ENCODE measurements around the gene VAPB.

The VAPB gene

DNA sequence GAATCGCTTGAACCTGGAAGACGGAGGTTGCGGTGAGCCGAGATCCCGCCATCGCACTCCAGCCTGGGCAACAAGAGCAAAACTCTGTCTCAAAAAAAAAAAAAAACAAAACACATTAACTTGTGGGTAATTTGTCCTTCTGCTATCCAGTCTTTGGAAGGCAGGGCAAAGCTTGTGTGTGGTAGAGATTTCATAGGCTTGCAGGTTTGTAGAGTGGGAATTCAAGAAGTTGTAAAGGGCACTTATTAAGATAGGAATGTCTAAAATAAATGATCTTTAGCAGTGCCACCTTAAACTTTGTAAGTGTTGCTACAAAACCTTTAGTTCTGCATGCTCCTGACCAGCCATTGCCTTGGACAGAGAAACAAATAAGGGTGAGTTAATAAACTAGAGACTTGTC lies 8.4 kb downstream of the VAPB start:
- Histone ChIP-seq H2BK120ac (ENCODE audit: low read depth, low read length) (no peak overlapping the region), H3K4me1 (ENCODE audit: control insufficient read depth, low read depth, low read length) (no peaks in the 10 kb centered on the region), H3K4me2 (ENCODE audit: low read length) (no peak overlapping the region), H4K5ac (ENCODE audit: low read length) (no peak overlapping the region), H3K56ac (ENCODE audit: low read length) (no peak overlapping the region), H3K9ac (ENCODE audit: low read length) (no peak overlapping the region), H3K27ac (ENCODE audit: low read depth, low read length) (no peak overlapping the region), H3K4me3 (ENCODE audit: low read length) (no peak overlapping the region), H3K79me1 (ENCODE audit: low read length) (peaks cover 31% of the 10 kb centered on the region), H2BK5ac (ENCODE audit: low read length) (no peak overlapping the region), H2BK15ac (replicated peaks; ENCODE audit: low read depth) (no peak overlapping the region), H4K8ac (ENCODE audit: low read depth, low read length) (no peak overlapping the region), H3K4ac (ENCODE audit: low read depth, low read length) (no peak overlapping the region), H3K23ac (ENCODE audit: low read length) (no peak overlapping the region), H3K79me2 (ENCODE audit: control insufficient read depth, insufficient read depth, low read length) (peaks cover 78% of the 10 kb centered on the region), H2AK5ac (ENCODE audit: low read length) (no peak overlapping the region), H3K27me3 (ENCODE audit: insufficient read depth, low read length, poor library complexity) (no peaks in the 10 kb centered on the region), H3K18ac (ENCODE audit: low read length) (no peak overlapping the region), H3K36me3 (ENCODE audit: control insufficient read depth, insufficient read depth, low read length) (no peaks in the 10 kb centered on the region)
- WGBS (ENCODE audit: extremely low coverage, insufficient coverage, low lambda C conversion rate) = no CpG with 5 or more reads among the region's 6 CpGs
- DNase-seq = no peak

DNA sequence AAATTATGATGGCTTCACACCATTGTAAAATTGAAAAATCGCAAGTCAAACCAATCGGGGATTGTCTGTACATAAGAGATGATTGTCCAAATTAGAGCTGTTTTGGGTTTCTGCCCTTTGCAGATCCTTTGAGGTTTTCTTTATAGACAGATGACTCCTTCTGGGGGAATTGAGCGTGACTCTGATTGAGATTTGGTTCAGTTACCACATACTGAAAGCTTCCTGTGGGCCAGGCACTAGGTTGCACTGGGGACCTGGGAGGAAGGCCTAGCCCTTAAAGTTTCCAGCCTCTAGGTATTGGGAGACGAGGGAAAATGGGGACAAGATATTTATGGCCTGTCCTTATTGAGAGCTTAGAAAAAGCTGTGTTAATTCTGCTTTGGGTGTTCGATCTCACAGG lies 9.2 kb downstream of the VAPB start:
- no CpG with 5 or more reads among the region's 5 CpGs for WGBS (ENCODE audit: extremely low coverage, insufficient coverage, low lambda C conversion rate)
- H3K56ac ChIP-seq (ENCODE audit: low read length) = no peak overlapping the region
- peaks cover 36% of the 10 kb centered on the region for H3K79me1 ChIP-seq (ENCODE audit: low read length)
- no peak overlapping the region for H3K9ac ChIP-seq (ENCODE audit: low read length)
- H2BK120ac ChIP-seq (ENCODE audit: low read depth, low read length) = no peak overlapping the region
- no peaks in the 10 kb centered on the region for H3K36me3 ChIP-seq (ENCODE audit: control insufficient read depth, insufficient read depth, low read length)
- H3K27ac ChIP-seq (ENCODE audit: low read depth, low read length) = no peak overlapping the region
- no peak overlapping the region for H2BK5ac ChIP-seq (ENCODE audit: low read length)
- no peak overlapping the region for H3K18ac ChIP-seq (ENCODE audit: low read length)
- H2BK15ac ChIP-seq (replicated peaks; ENCODE audit: low read depth) = no peak overlapping the region
- no peak overlapping the region for H4K8ac ChIP-seq (ENCODE audit: low read depth, low read length)
- H2AK5ac ChIP-seq (ENCODE audit: low read length) = no peak overlapping the region
- H4K5ac ChIP-seq (ENCODE audit: low read length) = no peak overlapping the region
- H3K79me2 ChIP-seq (ENCODE audit: control insufficient read depth, insufficient read depth, low read length) = peaks cover 76% of the 10 kb centered on the region
- no peak overlapping the region for H3K4me2 ChIP-seq (ENCODE audit: low read length)
- H3K4me1 ChIP-seq (ENCODE audit: control insufficient read depth, low read depth, low read length) = no peaks in the 10 kb centered on the region
- H3K4ac ChIP-seq (ENCODE audit: low read depth, low read length) = no peak overlapping the region
- no peaks in the 10 kb centered on the region for H3K27me3 ChIP-seq (ENCODE audit: insufficient read depth, low read length, poor library complexity)
- H3K4me3 ChIP-seq (ENCODE audit: low read length) = no peak overlapping the region
- DNase-seq = no peak
- no peak overlapping the region for H3K23ac ChIP-seq (ENCODE audit: low read length)

DNA sequence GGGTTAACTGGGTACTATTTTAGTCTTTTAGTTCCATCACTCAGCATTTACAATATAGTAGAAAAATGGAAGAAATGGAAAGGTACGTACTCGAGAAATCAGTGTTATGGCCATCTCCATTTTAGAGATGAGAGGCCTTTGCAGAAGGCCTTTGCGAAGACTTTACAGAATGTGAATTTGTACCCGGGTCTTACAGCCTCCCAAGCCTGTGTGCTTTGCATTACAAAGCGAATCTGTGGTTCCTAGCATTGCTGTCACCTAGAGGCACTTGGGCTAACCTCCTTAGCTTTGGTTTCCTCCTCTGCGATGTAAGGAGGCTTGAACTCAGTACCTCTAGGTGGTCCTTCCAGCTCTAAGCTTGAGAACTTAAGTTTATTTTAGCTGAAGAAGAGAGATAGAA lies 10.9 kb downstream of the VAPB start:
- no peak overlapping the region for H3K56ac ChIP-seq (ENCODE audit: low read length)
- no peak overlapping the region for H3K4me3 ChIP-seq (ENCODE audit: low read length)
- H4K5ac ChIP-seq (ENCODE audit: low read length) = no peak overlapping the region
- H3K79me1 ChIP-seq (ENCODE audit: low read length) = peaks cover 43% of the 10 kb centered on the region
- H3K18ac ChIP-seq (ENCODE audit: low read length) = no peak overlapping the region
- no peak for DNase-seq
- no peak overlapping the region for H3K4ac ChIP-seq (ENCODE audit: low read depth, low read length)
- no peak overlapping the region for H4K8ac ChIP-seq (ENCODE audit: low read depth, low read length)
- H3K4me2 ChIP-seq (ENCODE audit: low read length) = no peak overlapping the region
- H3K27me3 ChIP-seq (ENCODE audit: insufficient read depth, low read length, poor library complexity) = no peaks in the 10 kb centered on the region
- no peak overlapping the region for H3K27ac ChIP-seq (ENCODE audit: low read depth, low read length)
- no peaks in the 10 kb centered on the region for H3K4me1 ChIP-seq (ENCODE audit: control insufficient read depth, low read depth, low read length)
- H2BK15ac ChIP-seq (replicated peaks; ENCODE audit: low read depth) = no peak overlapping the region
- no CpG with 5 or more reads among the region's 6 CpGs for WGBS (ENCODE audit: extremely low coverage, insufficient coverage, low lambda C conversion rate)
- H2BK120ac ChIP-seq (ENCODE audit: low read depth, low read length) = no peak overlapping the region
- H3K23ac ChIP-seq (ENCODE audit: low read length) = no peak overlapping the region
- H3K79me2 ChIP-seq (ENCODE audit: control insufficient read depth, insufficient read depth, low read length) = peaks cover 77% of the 10 kb centered on the region
- no peak overlapping the region for H3K9ac ChIP-seq (ENCODE audit: low read length)
- no peak overlapping the region for H2BK5ac ChIP-seq (ENCODE audit: low read length)
- H3K36me3 ChIP-seq (ENCODE audit: control insufficient read depth, insufficient read depth, low read length) = no peaks in the 10 kb centered on the region
- no peak overlapping the region for H2AK5ac ChIP-seq (ENCODE audit: low read length)

DNA sequence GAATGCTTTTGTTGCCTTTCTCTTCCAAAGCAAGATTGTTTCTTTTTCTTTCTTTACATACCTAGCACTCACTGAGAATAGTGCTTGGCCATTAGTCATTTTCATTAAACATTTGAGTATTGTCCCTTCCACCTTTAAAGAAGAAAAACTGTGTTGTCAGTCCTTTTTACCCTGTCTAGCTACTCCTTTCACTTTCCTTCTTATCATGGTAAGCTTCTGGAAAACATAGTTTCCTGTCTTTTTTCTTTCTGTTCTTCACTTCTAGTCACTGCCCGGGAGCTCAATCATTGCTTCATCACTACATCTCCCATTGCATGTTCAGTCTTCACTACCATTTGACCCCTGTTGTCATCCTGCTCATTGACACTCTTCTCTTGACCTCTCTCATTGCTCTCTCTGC lies 12.1 kb downstream of the VAPB start:
- Histone ChIP-seq H2AK5ac (ENCODE audit: low read length) (no peak overlapping the region), H3K4me2 (ENCODE audit: low read length) (no peak overlapping the region), H3K23ac (ENCODE audit: low read length) (no peak overlapping the region), H4K5ac (ENCODE audit: low read length) (no peak overlapping the region), H3K79me1 (ENCODE audit: low read length) (peaks cover 45% of the 10 kb centered on the region), H3K4me1 (ENCODE audit: control insufficient read depth, low read depth, low read length) (peaks cover 2% of the 10 kb centered on the region), H2BK120ac (ENCODE audit: low read depth, low read length) (no peak overlapping the region), H2BK5ac (ENCODE audit: low read length) (no peak overlapping the region), H3K56ac (ENCODE audit: low read length) (no peak overlapping the region), H3K4me3 (ENCODE audit: low read length) (no peak overlapping the region), H3K36me3 (ENCODE audit: control insufficient read depth, insufficient read depth, low read length) (no peaks in the 10 kb centered on the region), H2BK15ac (replicated peaks; ENCODE audit: low read depth) (no peak overlapping the region), H3K9ac (ENCODE audit: low read length) (no peak overlapping the region), H4K8ac (ENCODE audit: low read depth, low read length) (no peak overlapping the region), H3K18ac (ENCODE audit: low read length) (no peak overlapping the region), H3K27ac (ENCODE audit: low read depth, low read length) (no peak overlapping the region), H3K4ac (ENCODE audit: low read depth, low read length) (no peak overlapping the region), H3K27me3 (ENCODE audit: insufficient read depth, low read length, poor library complexity) (no peaks in the 10 kb centered on the region), H3K79me2 (ENCODE audit: control insufficient read depth, insufficient read depth, low read length) (peaks cover 73% of the 10 kb centered on the region)
- no peak for DNase-seq
- WGBS (ENCODE audit: extremely low coverage, insufficient coverage, low lambda C conversion rate) = no CpG with 5 or more reads among the region's 1 CpG

DNA sequence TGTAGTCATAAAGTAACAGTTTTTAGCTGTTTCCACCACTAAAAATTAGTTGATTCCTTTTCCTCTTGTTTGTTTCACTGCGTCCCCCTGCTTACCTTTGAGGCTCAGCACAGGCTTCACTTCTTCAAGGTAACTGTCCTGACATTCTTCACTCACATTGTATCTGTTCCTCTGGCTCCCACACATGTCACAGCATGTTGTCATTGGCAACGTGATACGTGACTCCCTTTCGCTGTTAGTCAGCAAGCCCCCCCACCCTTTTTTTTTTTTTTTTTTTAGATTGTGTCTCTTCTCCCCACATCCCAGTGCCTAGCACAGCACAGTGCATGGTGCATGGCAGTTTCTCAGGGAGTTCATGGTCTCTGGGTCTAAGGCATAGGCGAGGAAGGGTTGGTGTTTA lies 13.3 kb downstream of the VAPB start:
- Histone ChIP-seq H3K36me3 (ENCODE audit: control insufficient read depth, insufficient read depth, low read length) (no peaks in the 10 kb centered on the region), H2BK5ac (ENCODE audit: low read length) (no peak overlapping the region), H3K9ac (ENCODE audit: low read length) (no peak overlapping the region), H2AK5ac (ENCODE audit: low read length) (no peak overlapping the region), H3K79me1 (ENCODE audit: low read length) (peaks cover 44% of the 10 kb centered on the region), H2BK120ac (ENCODE audit: low read depth, low read length) (no peak overlapping the region), H4K5ac (ENCODE audit: low read length) (no peak overlapping the region), H3K18ac (ENCODE audit: low read length) (no peak overlapping the region), H3K4me1 (ENCODE audit: control insufficient read depth, low read depth, low read length) (peaks cover 4% of the 10 kb centered on the region), H3K27me3 (ENCODE audit: insufficient read depth, low read length, poor library complexity) (no peaks in the 10 kb centered on the region), H3K27ac (ENCODE audit: low read depth, low read length) (no peak overlapping the region), H3K4me3 (ENCODE audit: low read length) (no peak overlapping the region), H3K4ac (ENCODE audit: low read depth, low read length) (no peak overlapping the region), H3K56ac (ENCODE audit: low read length) (no peak overlapping the region), H2BK15ac (replicated peaks; ENCODE audit: low read depth) (no peak overlapping the region), H3K4me2 (ENCODE audit: low read length) (no peak overlapping the region), H3K23ac (ENCODE audit: low read length) (no peak overlapping the region), H4K8ac (ENCODE audit: low read depth, low read length) (no peak overlapping the region), H3K79me2 (ENCODE audit: control insufficient read depth, insufficient read depth, low read length) (peaks cover 71% of the 10 kb centered on the region)
- WGBS (ENCODE audit: extremely low coverage, insufficient coverage, low lambda C conversion rate) = no CpG with 5 or more reads among the region's 5 CpGs
- DNase-seq = peak; percentile 22

DNA sequence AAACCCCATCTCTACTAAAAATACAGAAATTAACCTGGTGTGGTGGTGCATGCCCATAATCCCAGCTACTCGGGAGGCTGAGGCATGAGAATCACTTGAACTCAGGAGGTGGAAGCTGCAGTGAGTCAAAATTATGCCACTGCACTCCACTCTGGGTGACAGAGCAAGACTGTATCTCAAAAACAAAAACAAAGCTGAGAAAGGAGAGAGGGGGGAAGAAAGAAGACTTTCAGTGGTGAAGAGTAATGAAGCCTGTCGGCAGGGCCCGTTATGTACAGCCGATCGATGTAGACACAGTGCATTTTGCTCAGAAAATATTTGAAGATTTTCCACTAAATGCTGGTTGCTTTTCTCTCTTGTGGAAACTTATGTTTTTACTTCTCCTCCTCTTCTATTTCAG lies 13.8 kb downstream of the VAPB start:
- H3K9ac ChIP-seq (ENCODE audit: low read length) = no peak overlapping the region
- no peak overlapping the region for H3K4me3 ChIP-seq (ENCODE audit: low read length)
- H3K79me2 ChIP-seq (ENCODE audit: control insufficient read depth, insufficient read depth, low read length) = peaks cover 66% of the 10 kb centered on the region
- H2BK120ac ChIP-seq (ENCODE audit: low read depth, low read length) = no peak overlapping the region
- H3K56ac ChIP-seq (ENCODE audit: low read length) = no peak overlapping the region
- H2BK15ac ChIP-seq (replicated peaks; ENCODE audit: low read depth) = no peak overlapping the region
- H2BK5ac ChIP-seq (ENCODE audit: low read length) = no peak overlapping the region
- no peak overlapping the region for H4K5ac ChIP-seq (ENCODE audit: low read length)
- no CpG with 5 or more reads among the region's 5 CpGs for WGBS (ENCODE audit: extremely low coverage, insufficient coverage, low lambda C conversion rate)
- no peak overlapping the region for H3K18ac ChIP-seq (ENCODE audit: low read length)
- no peak overlapping the region for H3K27ac ChIP-seq (ENCODE audit: low read depth, low read length)
- no peak for DNase-seq
- no peak overlapping the region for H3K23ac ChIP-seq (ENCODE audit: low read length)
- no peaks in the 10 kb centered on the region for H3K27me3 ChIP-seq (ENCODE audit: insufficient read depth, low read length, poor library complexity)
- H4K8ac ChIP-seq (ENCODE audit: low read depth, low read length) = no peak overlapping the region
- H3K36me3 ChIP-seq (ENCODE audit: control insufficient read depth, insufficient read depth, low read length) = no peaks in the 10 kb centered on the region
- no peak overlapping the region for H2AK5ac ChIP-seq (ENCODE audit: low read length)
- peaks cover 41% of the 10 kb centered on the region for H3K79me1 ChIP-seq (ENCODE audit: low read length)
- H3K4me1 ChIP-seq (ENCODE audit: control insufficient read depth, low read depth, low read length) = peaks cover 4% of the 10 kb centered on the region
- H3K4me2 ChIP-seq (ENCODE audit: low read length) = no peak overlapping the region
- H3K4ac ChIP-seq (ENCODE audit: low read depth, low read length) = no peak overlapping the region
